ENCODE measurements around the gene C10orf95. TPM values are rescaled to one million over a fixed set of nuclear protein-coding genes. Genes with fewer than 3 reads are reported as not detected.
A peak's percentile ranks its signal among the peaks of the same experiment; 100 is the strongest.

The C10orf95 gene
- total RNA-seq, 1 donor from 2014 or later = not detected

DNA sequence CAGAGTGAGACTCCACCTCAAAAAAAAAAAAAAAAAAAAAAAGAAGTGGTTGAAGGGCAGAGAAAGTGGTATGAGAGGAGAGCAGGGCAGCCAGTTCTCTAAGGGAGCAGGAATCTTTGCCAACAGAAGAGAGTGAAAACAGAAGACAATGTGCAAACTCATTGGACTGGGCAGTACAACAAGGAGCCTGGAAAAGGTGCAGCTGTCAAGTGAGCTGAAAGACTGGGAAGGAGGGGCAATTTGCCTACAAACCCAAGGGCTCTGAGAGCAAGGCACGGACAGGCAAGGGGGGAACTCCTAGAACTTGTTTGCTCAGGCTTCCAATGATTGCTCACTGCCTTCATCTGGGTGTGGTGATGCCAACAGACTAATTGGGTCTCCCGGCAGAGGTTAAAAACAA lies 41.6 kb upstream of the C10orf95 start:
- Histone ChIP-seq H3K27me3 (ENCODE audit: low read depth) (no peaks in the 10 kb centered on the region), H3K4me3 (peak overlapping the region; percentile 28), H3K4me1 (peaks cover 69% of the 10 kb centered on the region), H3K9me3 (replicated peaks) (no peaks in the 10 kb centered on the region), H3K27ac (replicated peaks) (peak overlapping the region; percentile 83), H3K36me3 (peaks cover 33% of the 10 kb centered on the region)
- intact Hi-C loops (cut with micrococcal nuclease) = no loop called here
- TF ChIP-seq CTCF (IDR thresholded peaks at IDR 0.05; ENCODE audit: borderline replicate concordance) = no peak
- DNase-seq = no peak

- Histone ChIP-seq H3K27me3 (ENCODE audit: low read depth) (no peaks in the 10 kb centered on the region), H3K9me3 (replicated peaks) (no peaks in the 10 kb centered on the region), H3K27ac (replicated peaks) (peak overlapping the region; percentile 83), H3K4me3 (no peak overlapping the region), H3K36me3 (peaks cover 36% of the 10 kb centered on the region), H3K4me1 (peaks cover 63% of the 10 kb centered on the region)
- no peak for TF ChIP-seq CTCF (IDR thresholded peaks at IDR 0.05; ENCODE audit: borderline replicate concordance)
- DNase-seq = no peak
- intact Hi-C loops (cut with micrococcal nuclease) = no loop called here
Observed at GRCh38 chr10:102492344-102492939, 41.1 kb upstream of the C10orf95 start.

DNA sequence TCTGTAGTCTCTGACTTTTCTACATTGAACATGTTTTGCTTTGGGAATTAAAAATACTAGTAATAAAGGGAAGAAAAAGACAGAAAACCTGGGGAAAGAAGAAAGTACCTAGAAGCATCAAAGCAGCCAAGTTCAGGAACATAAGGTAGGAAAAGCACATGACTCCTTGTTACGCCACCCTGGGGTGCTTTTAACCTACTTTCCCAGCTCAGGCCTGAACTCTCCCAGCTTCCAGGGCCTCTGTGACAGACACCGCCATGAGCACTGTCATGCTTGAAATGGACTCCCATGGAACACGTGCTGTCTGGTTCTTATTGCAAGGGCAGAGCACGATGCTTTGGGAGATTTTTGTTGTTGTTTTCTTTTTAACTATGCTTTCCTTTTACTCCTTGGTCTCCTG lies 39.8 kb upstream of the C10orf95 start:
- H3K36me3 ChIP-seq = peaks cover 49% of the 10 kb centered on the region

GRCh38 chr10:102485093-102485784 lies 33.9 kb upstream of the C10orf95 start:
- Histone ChIP-seq H3K27ac (replicated peaks) (no peak overlapping the region), H3K9me3 (replicated peaks) (no peaks in the 10 kb centered on the region), H3K27me3 (ENCODE audit: low read depth) (no peaks in the 10 kb centered on the region), H3K36me3 (peaks cover 98% of the 10 kb centered on the region), H3K4me3 (no peak overlapping the region), H3K4me1 (peaks cover 4% of the 10 kb centered on the region)
- TF ChIP-seq CTCF (IDR thresholded peaks at IDR 0.05; ENCODE audit: borderline replicate concordance) = no peak
- intact Hi-C loops (cut with micrococcal nuclease) = no loop called here
- no peak for DNase-seq

More for the DNA sequence above, 39.8 kb upstream of the C10orf95 start:
- no peak for TF ChIP-seq CTCF (IDR thresholded peaks at IDR 0.05; ENCODE audit: borderline replicate concordance)
- DNase-seq = no peak
- intact Hi-C loops (cut with micrococcal nuclease) = no loop called here
- no peaks in the 10 kb centered on the region for H3K9me3 ChIP-seq (replicated peaks)
- no peak overlapping the region for H3K4me3 ChIP-seq
- H3K27me3 ChIP-seq (ENCODE audit: low read depth) = no peaks in the 10 kb centered on the region
- H3K27ac ChIP-seq (replicated peaks) = peak overlapping the region; percentile 50
- H3K4me1 ChIP-seq = peaks cover 50% of the 10 kb centered on the region

- H3K27ac ChIP-seq (replicated peaks) = no peak overlapping the region
- H3K36me3 ChIP-seq = peaks cover 98% of the 10 kb centered on the region
- no peaks in the 10 kb centered on the region for H3K27me3 ChIP-seq (ENCODE audit: low read depth)
- intact Hi-C loops (cut with micrococcal nuclease) = no loop called here
- no peak overlapping the region for H3K4me3 ChIP-seq
- no peak for DNase-seq
- no peaks in the 10 kb centered on the region for H3K9me3 ChIP-seq (replicated peaks)
- no peak for TF ChIP-seq CTCF (IDR thresholded peaks at IDR 0.05; ENCODE audit: borderline replicate concordance)
- H3K4me1 ChIP-seq = peaks cover 16% of the 10 kb centered on the region
Observed at GRCh38 chr10:102484021-102484420, 32.7 kb upstream of the C10orf95 start.
